ENCODE results near the gene CEP57. TPM values are rescaled to one million over a fixed set of nuclear protein-coding genes. Genes with fewer than 3 reads are reported as not detected.

The CEP57 gene
- polyA plus RNA-seq, 1 donor (not counting 4 experiments of a cell fraction or from before 2014, with no cell fraction given) = 27.1 TPM

DNA sequence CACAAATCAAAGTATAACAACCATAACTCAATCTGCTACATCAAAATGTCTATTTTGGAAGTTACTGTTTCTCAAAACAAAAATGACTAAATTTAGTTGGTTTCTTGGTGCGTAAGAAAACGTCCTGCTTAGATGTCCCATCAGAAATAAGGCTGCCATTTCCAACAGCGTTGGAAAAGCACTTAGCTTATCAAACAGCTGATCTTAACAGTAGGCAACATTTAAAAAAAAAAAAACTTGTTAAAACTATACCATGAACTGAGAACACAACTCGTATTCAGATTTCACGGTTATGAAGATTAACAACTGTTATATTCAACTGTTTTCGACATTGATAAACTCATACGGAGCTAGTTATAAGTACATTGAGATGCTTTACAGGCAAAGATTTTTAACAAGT, 2.4 kb downstream of the CEP57 start:
- Histone ChIP-seq H2AFZ (ENCODE audit: control insufficient read depth, low read length) (no peak overlapping the region), H3K27me3 (ENCODE audit: control insufficient read depth, extremely low read depth, insufficient read depth, low read length) (no peaks in the 10 kb centered on the region), H3K36me3 (ENCODE audit: control insufficient read depth in 2 of 2, extremely low read depth in 1 of 2, insufficient read depth in 2 of 2, low read length in 2 of 2) (no peaks in the 10 kb centered on the region), H3K27ac (ENCODE audit: control insufficient read depth, insufficient read depth, low read length) (no peak overlapping the region), H3K79me2 (ENCODE audit: control insufficient read depth, insufficient read depth, low read length) (peaks cover 55% of the 10 kb centered on the region), H3K9me1 (ENCODE audit: control insufficient read depth, extremely low read depth, insufficient read depth, low read length) (no peaks in the 10 kb centered on the region), H3K4me1 (ENCODE audit: control insufficient read depth, extremely low read depth, insufficient read depth, low read length) (peaks cover 17% of the 10 kb centered on the region), H3K9me3 (ENCODE audit: control insufficient read depth, low read depth, low read length) (no peaks in the 10 kb centered on the region), H3K4me3 (ENCODE audit: control insufficient read depth in 2 of 3, extremely low read depth in 1 of 3, insufficient read depth in 2 of 3, low read depth in 1 of 3, low read length in 3 of 3) (no peak overlapping the region), H4K20me1 (ENCODE audit: control insufficient read depth, extremely low read depth, insufficient read depth, low read length) (no peaks in the 10 kb centered on the region), H3K9ac (ENCODE audit: control insufficient read depth, extremely low read depth, insufficient read depth, low read length) (no peak overlapping the region), H3K4me2 (ENCODE audit: control insufficient read depth, extremely low read depth, insufficient read depth, low read depth, low read length) (no peak overlapping the region)
- FAIRE-seq (no peak), DNase-seq (ENCODE audit: low read depth, low spot score) (no peak)
- no peak for TF ChIP-seq EZH2 (IDR thresholded peaks at IDR 0.05; ENCODE audit: low read length)
- TF ChIP-seq, protein P1, sequence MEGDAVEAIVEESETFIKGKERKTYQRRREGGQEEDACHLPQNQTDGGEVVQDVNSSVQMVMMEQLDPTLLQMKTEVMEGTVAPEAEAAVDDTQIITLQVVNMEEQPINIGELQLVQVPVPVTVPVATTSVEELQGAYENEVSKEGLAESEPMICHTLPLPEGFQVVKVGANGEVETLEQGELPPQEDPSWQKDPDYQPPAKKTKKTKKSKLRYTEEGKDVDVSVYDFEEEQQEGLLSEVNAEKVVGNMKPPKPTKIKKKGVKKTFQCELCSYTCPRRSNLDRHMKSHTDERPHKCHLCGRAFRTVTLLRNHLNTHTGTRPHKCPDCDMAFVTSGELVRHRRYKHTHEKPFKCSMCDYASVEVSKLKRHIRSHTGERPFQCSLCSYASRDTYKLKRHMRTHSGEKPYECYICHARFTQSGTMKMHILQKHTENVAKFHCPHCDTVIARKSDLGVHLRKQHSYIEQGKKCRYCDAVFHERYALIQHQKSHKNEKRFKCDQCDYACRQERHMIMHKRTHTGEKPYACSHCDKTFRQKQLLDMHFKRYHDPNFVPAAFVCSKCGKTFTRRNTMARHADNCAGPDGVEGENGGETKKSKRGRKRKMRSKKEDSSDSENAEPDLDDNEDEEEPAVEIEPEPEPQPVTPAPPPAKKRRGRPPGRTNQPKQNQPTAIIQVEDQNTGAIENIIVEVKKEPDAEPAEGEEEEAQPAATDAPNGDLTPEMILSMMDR (optimal IDR thresholded peaks at IDR 0.05 in 1 of 3, IDR thresholded peaks at IDR 0.05 in 1 of 3, conservative IDR thresholded peaks at IDR 0.05 in 1 of 3; ENCODE audit: extremely low read depth in 1 of 3, insufficient read depth in 2 of 3, low read length in 3 of 3) = no peak
- dilution Hi-C loops (cut with MboI; ENCODE audit: extremely low pct_ligation_motif_present, low sequenced_read_pairs) = no loop called here

DNA sequence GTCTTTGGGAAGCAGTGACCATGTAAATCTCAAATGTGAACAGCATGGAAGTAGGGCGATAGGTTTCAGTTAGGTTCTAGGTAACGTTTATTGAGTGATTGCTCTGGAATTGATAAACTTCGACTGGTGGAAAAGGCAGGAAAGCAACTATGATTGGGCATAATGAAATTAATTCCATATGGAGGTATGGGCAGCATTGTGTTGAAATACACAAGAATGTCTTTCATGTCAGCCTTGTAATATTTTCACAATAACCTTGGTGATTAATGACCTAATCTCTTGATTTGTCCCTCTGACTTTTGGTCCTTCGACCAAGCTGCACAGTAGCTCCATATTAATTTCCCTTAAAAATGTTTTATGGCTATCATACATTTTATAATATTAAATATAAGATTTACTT, 2.8 kb downstream of the CEP57 start:
- Histone ChIP-seq H3K9ac (ENCODE audit: control insufficient read depth, extremely low read depth, insufficient read depth, low read length) (no peak overlapping the region), H4K20me1 (ENCODE audit: control insufficient read depth, extremely low read depth, insufficient read depth, low read length) (no peaks in the 10 kb centered on the region), H3K4me1 (ENCODE audit: control insufficient read depth, extremely low read depth, insufficient read depth, low read length) (peaks cover 17% of the 10 kb centered on the region), H3K27ac (ENCODE audit: control insufficient read depth, insufficient read depth, low read length) (no peak overlapping the region), H3K9me1 (ENCODE audit: control insufficient read depth, extremely low read depth, insufficient read depth, low read length) (no peaks in the 10 kb centered on the region), H3K9me3 (ENCODE audit: control insufficient read depth, low read depth, low read length) (no peaks in the 10 kb centered on the region), H3K27me3 (ENCODE audit: control insufficient read depth, extremely low read depth, insufficient read depth, low read length) (no peaks in the 10 kb centered on the region), H2AFZ (ENCODE audit: control insufficient read depth, low read length) (no peak overlapping the region), H3K4me3 (ENCODE audit: control insufficient read depth in 2 of 3, extremely low read depth in 1 of 3, insufficient read depth in 2 of 3, low read depth in 1 of 3, low read length in 3 of 3) (no peak overlapping the region), H3K79me2 (ENCODE audit: control insufficient read depth, insufficient read depth, low read length) (peaks cover 53% of the 10 kb centered on the region), H3K36me3 (ENCODE audit: control insufficient read depth in 2 of 2, extremely low read depth in 1 of 2, insufficient read depth in 2 of 2, low read length in 2 of 2) (no peaks in the 10 kb centered on the region), H3K4me2 (ENCODE audit: control insufficient read depth, extremely low read depth, insufficient read depth, low read depth, low read length) (no peak overlapping the region)
- FAIRE-seq = no peak
- dilution Hi-C loops (cut with MboI; ENCODE audit: extremely low pct_ligation_motif_present, low sequenced_read_pairs) = no loop called here
- no peak for DNase-seq (ENCODE audit: low read depth, low spot score)
- TF ChIP-seq, protein P1 (optimal IDR thresholded peaks at IDR 0.05 in 1 of 3, IDR thresholded peaks at IDR 0.05 in 1 of 3, conservative IDR thresholded peaks at IDR 0.05 in 1 of 3; ENCODE audit: extremely low read depth in 1 of 3, insufficient read depth in 2 of 3, low read length in 3 of 3) = no peak
- TF ChIP-seq EZH2 (IDR thresholded peaks at IDR 0.05; ENCODE audit: low read length) = no peak
